Right hindlimb (tissue), 1 donor: Measurements from ENCODE around the gene ABCB9.
"Not testable (repeated sequence)": the region's sequence is repeated elsewhere in the genome, so short reads cannot be mapped to it uniquely, and the experiment has no call there.

ENCODE experiments used
- DNase-seq: peaks from one replicate; pipeline ENCODE4 v3.0.0-alpha.2; 2018

ABCB9 gene

DNA sequence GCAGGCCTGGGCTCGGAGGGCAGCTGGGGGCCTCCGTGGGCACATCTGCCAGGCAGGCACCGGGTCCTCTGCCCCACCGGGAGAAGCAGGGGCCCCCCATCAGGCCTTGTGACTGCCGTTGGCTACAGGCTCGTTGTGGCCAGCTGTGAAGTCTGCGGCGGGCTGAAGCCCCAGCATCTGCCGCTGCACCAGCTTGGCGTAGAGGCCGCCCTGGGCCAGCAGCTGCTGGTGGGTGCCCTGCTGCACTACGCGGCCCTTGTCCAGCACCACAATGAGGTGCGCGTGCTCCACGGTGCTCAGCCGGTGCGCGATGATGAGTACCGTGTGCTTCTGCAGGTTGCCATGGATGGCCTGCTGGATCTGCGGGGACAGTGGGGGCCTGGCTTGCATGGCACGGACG lies 36.5 kb downstream of the ABCB9 start:
- DNase-seq, result no peak

DNA sequence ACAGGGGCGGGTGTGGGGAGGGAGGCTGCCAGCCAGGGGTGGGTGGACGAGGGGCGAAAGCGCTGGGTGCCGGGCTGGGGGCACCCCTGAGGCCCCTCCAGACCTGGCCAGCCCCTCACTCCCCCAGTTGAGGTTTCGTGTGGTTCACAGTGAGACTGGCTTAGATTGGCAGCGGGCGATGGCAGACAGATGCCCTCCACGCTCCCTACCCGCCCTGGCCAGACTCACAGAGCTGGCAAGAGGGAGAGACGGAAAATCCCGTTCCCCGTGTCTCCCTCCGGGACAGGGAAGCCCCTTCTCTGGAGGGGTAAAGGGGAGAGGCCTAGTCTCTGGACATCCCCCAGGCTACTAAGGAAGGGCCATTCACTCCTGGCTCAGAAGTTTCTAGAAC lies 37.1 kb downstream of the ABCB9 start:
- no peak for DNase-seq

DNA sequence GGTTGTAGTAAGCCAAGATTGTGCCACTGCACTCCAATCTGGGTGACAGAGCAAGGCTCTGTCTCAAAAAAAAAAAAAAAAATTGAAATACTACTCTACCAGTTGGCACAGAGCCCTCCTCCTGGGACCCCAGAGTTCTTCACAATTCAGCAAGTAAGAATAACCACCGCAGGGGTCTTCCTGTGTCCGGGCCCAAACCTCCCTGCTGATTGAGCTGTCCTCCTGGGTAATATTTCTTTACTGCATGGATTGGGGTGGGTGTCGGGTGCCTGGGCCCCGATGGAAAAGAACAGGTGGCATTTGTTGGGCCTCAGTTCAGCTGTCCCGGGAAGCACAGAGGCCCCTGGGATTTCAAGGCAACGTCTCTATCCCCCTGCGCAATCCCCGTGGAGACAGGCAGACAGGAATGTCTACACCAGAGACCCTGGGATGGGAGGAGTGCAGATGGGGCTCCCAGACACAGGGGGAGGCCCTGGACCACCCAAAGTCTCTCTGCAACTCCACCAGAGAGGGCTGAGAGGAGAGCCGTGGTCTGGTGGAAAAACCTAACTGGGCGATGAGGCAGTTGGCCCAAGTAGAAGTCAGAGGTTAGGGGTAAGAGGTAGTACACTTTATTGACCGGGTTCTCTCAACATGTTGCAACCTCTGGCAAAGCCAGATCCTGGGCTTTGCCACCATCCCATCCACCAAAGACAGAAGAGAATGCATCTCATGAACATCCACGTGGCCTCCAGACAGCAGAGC lies 37.7 kb downstream of the ABCB9 start:
- DNase-seq, result no peak

DNA sequence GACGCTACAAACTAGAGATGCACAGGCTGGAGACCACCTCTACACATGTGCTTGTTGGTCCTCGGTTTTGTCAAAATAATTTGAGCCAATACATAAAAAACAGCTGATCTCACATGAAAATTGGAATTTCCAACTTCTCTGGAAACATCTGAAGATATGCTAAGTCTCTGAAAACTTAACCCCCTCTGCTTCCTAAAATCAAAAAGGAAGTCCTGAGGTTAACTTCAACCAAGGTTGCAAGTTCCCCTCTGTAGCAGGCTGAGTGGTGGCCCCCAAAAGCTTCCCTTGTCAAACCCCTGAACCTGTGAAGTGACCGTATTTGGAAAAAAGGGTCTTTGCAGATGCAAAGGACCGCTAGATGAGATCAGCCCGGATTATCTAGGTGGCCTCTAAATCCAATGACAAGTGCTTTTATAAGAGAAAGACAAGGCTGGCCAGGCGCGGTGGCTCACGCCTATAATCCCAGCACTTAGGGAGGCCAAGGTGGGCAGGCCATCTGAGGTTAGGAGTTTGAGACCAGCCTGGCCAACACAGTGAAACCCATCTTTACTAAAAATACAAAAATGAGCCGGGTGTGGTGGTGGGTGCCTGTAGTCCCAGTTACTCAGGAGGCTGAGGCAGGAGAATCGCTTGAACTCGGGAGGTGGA lies 38.4 kb downstream of the ABCB9 start:
- DNase-seq, result no peak

DNA sequence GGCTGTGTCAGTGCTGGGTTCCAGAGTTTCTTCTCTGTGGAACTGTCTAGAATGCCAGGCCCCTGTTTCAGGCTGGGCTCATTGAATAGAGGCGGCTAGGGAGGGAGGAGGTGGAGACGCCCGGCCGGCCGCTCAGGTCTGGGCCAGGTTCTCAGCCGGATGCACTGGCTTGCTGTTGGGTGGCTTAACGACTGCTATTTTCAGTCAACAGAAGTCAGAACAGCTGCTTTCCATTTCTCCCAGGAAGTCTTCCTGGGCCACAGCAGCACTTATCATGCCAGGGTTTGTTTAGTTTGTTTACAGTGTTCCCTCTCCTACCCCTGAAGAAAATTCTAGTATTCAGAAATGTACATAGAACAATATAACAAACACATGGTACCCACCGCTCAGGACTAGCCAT lies 44.3 kb downstream of the ABCB9 start:
- no peak for DNase-seq

DNA sequence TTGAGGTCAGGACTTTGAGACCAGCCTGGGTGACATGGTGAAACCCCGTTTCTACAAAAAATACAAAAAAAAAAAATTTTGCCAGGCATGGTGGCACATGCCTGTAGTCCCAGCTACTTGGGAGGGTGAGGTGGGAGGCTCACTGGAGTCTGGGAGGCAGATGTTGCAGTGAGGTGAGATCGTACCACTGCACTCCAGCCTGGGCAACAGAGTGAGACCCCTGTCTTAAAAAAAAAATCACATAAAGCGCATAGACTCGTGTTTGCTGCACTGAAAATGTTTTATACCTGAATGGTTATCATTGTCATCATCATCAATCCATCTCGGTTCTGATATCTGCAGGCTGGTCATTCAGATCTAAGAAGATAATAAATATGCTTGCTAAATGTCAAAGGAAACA lies 45.6 kb downstream of the ABCB9 start:
- no peak for DNase-seq

DNA sequence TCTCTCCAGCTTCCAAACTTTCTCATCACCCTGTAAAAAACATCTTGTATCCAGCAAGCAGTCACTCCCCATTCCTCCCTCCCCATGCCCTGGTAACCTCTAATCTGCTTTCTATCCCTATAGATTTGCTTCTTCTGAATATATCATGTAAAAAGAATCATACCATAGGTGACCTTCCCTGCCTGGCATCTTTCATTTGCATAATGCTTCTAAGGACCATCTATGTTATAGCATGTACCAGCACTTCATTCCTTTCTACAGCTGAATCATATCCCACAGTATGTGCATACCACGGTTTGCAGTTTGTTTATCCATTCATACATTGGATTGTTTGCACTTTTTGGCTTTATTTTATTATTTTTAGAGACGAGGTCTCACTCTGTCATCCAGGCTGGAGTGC lies 47.4 kb downstream of the ABCB9 start:
- DNase-seq, result no peak

DNA sequence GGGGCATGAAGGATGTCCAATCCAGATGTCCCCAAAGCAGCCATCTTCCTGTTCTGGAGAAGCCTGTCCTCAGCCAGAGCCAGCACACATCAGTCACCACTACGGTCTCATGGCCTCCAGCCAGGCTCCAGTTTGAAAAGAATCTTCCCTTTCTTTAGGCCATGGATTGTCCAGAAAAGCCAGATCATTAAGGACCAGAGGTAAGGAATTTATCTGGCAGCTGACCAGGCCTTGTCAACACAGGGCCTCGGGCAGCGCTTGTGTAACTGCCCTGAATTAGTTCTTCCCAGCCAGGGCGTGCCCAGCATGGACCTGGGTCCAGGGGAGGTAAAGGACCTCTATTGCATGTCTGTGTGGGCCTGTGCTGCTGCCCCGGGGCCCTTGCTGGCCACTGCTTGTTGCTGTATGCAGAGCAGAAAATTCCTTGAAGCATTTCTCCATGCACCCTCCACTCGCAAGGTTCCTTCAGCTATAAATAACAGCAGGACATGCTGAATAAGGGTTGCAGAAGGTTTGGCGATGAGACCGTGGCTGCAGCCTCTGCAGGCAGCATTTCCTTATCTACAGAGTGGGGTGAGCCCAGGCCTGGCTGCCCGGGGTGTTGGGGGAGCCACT lies 48.6 kb downstream of the ABCB9 start:
- no peak for DNase-seq

DNA sequence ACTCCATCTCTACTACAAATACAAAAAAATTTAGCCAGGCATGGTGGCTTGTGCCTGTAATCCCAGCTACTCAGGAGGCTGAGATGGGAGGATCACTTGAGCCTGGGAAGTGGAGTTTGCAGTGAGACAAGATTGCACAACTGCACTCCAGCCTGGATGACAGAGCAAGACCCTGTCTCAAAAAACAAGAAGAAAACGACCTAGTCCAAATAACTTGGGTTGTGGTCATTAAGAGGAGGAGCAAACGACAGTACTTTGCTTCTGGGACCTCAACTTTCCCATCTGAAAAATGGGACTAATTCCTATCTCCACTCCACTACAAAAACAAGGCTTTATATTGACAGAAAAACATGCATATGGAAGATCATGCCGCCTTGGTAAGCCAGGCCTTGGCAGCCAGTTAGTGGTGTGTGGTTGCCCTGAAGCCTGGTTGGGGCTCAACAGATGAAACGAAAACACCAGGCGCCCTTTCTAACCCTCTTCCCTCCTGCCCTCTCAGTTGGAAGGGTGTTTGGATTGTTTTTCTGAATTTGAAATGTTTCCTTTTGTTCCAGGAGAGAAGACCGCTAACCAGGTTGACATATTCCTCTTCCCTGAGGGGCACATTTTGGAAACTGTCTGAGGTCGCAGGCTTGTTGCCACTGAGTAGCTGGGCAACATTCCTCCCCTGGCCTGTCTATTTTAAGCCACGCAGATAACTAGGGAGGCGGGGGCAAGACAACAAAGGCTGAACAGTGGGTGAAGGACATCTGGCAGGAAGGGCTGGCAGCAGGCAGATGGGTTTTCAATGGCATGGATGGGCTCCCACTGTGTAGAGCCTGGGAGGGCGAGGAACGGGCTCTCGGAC lies 56.6 kb downstream of the ABCB9 start:
- no peak for DNase-seq

DNA sequence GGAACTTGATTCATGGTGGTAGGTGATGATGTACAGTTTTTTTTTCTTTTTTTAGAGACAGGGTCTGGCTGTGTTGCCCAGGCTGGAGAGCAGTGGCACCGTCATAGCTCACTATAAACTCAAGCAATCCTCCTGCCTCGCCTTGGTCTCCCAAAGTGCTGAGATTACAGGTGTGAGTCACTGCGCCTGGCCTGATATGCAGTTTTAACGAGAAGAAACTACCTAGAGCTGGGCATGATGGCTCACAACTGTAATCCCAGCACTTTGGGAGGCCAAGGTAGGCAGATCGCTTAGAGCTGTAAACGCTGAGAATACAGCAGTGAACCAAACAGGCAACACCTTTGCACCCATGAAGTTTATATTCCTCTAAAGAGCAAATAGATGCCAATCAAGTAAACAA lies 57.3 kb downstream of the ABCB9 start:
- DNase-seq, result no peak

DNA sequence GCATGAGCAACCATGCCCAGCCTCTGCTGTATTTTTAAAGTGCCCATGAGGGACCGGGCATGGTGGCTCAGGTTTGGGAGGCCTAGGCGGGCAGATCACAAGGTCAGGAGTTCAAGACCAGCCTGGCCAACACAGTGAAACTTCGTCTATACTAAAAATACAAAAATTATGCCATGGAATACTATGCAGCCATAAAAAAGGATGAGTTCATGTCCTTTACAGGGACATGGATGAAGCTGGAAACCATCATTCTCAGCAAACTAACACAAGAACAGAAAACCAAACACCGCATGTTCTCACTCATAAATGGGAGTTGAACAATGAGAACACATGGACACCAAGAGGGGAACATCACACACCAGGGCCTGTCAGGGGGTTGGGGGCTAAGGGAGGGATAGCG lies 61.0 kb downstream of the ABCB9 start:
- not testable (repeated sequence) for DNase-seq

DNA sequence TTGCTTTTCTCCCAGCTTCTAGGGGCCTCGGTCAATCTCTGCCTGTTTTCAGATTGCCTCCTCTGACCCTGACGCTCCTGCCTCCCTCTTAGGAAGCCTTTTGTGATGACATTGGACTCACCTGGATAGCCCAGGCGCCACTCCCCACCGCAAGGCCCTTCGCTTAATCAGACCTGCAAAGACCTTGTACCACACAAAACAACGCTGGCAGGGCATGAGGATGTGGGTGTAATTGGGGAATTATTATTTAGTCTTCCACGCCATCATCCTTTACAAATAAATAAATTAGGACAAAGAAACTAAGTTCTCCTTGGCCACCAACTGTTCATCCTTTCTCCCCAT lies 62.6 kb downstream of the ABCB9 start:
- DNase-seq, result no peak

DNA sequence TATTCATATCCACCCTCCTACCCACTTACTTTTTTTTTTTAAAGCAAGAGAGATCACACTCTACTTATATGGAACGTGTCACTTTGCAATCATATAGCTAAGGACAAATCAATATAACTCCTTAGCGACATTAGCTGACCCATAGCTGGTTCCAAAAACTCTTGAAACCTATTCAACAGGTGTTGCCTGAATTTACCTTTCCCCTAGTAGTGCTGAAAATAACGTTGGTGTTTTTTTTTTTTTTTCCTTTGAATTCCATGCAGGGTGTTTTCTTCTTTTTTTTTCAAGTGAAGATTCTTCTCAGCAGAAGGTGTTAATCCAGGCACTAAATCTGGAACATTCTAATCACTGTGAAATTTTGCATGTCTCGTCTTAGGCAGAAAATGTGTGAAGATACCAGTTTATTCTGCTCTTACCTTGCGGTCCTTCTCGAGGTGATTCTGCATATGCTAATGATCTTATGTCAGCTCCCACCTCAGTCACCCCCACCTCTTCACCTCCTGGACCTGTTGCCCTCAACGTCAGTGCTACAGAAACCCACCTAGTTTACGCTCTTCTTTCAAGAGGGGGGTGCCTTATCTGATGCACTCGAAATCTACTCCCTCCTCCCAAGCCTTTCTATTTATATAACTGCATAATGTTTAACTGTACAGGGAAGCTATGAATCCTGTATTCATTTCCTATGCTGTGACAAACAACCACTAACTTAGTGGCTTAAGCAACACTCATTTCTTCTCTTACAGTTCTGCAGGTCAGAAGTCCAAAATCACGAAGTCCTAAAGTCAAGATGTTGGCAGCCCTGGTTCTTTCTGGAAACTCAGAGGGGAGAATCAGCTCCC lies 63.2 kb downstream of the ABCB9 start:
- DNase-seq, result no peak

DNA sequence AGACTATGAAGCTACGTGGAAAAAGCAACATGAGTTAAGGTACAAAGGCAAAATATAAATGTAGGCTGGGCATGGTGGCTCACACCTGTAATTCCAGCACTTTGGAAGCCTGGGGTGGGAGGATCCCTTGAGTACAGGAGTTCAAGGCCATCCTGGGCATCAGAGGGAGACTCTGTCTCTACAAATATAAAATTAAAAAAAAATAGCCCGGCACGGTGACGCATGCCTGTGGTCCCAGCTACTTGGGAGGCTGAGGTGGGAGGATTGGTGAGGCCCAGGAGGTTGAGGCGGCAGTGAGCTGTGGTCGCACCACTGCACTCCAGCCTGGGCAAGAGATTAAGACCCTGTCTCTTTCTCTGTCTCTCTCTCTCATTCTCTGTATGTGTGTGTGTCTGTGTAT lies 66.4 kb downstream of the ABCB9 start:
- no peak for DNase-seq

DNA sequence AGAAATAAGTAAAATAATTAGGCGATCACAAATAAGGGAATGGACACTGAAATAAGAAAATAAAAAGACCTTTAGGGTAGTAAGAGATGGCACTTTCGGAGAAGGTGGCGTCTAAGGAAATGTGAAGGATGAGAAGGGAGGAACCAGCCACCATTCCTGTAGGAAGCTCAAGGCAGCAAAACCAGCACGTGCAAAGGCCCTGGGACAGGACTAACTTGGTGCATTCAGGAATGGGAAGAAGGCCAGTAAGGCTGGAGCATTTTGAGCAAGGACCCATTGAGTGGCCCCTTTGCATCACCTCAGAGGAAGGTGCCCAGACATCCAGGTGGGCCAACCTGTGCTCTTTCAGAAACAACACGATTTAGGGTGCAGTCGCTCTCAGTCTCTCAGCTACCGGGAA lies 69.6 kb downstream of the ABCB9 start:
- no peak for DNase-seq

DNA sequence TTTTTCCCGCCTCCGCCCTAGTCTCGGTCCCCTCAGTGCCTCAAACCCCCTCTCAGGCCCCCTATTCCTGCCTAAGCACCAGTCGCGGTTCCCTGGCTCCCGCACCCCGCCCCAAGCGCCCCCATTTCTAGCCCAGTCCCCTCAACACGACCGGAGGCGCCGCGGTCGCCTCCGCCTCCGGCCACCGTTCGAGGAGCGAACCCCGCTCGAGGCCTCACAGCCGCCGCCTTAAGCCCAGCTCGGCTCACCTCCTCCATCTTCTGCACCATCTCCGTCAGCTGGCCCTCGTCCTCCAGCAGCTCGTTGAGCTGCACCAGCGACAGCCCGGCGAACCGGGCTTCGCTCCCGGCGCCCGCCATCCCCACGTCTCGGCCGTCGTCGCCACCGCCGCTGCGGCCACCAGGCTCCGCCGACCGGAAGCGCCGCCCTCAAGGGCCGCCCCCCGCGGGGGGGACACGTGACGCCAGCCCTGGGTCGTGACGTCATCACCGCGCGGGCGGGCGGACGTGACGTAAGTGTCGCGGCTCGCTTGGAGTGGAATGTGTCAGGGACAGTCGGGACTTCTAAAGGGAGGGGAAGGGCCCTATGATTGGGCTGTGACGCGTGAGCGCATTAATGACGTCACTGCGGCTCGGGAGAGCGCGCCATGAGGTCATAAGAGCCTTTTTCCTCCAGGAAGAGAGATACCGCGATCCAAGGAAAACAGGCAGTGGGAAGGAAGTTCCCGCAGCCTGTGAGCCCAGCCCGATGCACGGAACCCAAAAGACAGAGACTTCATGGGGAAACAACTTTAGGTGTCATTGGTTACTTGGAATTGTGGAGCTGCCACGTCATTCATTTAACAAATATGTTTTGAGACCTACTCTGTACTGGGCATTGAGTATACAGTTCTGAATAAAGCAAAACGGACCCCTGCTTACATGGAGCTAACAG lies 70.3 kb downstream of the ABCB9 start, which contains the start of gene VPS37B:
VPS37B (minus strand) TSS at position 421 of the 933 bp plus-strand sequence; CDS start at position 359, 62 bp downstream.
- DNase-seq, result peak; percentile 90

DNA sequence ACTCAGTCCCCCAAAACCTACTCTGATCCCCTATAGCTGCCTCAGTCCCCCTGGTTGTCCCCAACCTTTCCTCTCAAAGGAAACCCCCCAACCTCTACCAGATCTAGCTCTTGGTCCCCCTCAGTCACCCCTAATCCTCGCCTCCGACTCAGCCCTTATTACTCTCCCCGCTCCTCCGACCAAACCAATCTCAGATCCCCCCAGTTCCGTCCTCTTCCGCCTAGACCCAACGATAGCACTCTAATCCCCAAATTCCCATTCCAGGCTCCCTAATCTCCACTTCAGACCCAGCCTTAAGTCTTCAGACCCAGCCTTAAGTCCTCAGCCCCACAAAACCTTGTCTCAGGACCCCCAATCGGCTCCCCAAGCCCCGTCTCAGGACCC lies 71.0 kb downstream of the ABCB9 start:
- no peak for DNase-seq

DNA sequence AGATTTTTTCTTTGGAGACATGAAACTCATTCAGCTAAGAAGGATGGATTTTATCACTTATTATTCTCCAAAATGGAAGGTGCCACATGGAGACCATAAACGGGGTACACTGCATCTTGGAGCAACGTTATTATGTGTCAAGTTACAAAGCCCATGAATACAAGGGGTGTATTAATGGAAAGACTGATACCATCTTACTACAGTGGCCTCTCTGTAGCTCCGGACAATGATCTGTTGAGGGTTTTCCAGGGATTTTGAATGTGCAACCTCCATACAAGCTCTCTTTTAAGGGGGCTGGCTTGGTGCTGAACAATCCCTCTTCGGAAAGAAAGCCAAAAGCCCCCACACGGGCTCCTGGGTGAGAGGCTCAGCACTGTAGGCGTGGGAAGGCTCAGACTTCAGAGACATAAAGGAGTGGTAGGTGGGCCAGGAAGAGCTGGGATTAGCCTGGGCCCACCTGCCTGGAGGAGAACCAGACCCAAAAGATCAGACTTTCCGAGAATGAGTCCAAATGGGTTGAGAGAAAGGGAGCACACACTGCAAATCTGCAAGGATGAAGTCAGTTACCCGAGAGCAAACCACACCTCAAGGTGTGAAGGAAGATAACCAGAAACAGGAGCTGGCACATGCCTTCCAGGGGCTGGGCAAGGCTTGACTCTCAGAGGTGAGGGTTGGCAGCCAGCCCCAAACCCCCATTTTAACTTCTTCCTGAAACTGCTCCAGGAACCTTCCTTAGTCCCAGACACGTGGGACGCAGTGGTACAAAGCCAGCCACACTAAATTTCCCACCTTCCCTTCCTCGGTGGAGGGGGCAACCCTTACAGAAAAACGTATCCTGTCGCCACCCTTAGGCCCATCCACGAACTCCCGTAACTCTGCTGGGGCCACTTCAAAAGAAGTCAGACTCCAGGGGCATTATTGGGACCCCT lies 71.8 kb downstream of the ABCB9 start:
- no peak for DNase-seq

DNA sequence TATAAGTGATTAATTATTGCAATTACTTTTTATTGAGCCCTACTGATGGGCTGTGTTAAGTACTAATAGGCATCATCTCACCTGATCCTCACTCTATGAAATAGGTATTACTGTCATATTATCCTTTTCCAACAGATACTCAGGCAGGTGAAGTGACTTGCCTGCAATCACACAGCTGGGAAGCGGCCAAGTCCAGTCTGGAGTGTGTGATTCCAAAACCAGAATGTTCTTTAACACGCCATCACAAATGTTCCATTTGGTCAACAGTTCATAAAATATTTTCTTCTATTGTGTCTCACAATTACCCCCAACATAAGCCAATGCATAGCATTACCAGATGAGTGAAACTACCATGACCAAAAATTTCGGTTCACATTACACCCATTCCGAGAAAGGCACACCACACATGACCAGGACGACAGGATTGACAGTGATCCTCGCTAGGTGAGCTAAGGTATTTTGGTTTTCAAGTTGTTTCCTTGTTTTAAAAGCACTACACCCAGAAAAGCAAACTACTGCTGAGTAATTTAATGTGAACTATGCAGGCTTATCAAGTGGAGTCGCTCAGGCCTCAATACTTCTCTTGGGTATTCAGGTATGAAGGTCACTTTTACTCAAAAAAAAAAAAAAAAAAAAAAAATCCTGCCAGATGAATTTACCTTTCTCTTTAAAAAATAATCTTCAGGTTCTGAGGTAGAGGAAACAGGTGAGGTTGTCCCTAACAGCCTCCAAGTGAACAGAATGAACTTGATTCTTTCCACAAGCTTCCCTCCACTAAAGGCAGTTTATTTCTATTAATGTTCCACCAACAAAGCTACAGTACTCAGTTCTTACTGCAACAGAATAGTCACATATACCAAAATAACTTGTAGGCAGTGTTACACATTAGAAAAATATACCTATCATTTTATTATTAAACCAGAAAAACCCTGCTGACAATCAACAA lies 72.8 kb downstream of the ABCB9 start:
- no peak for DNase-seq
